HG03521 (cell line): ENCODE measurements around the gene SOX5.

Experiments
- ATAC-seq: cut with Tn5 transposase; IDR thresholded peaks from one replicate; pipeline ENCODE4 v1.9.1; 2021; ENCODE audit warnings: mild to moderate bottlenecking, moderate library complexity; ENCODE audit not compliant: unreplicated experiment

SOX5 gene

DNA sequence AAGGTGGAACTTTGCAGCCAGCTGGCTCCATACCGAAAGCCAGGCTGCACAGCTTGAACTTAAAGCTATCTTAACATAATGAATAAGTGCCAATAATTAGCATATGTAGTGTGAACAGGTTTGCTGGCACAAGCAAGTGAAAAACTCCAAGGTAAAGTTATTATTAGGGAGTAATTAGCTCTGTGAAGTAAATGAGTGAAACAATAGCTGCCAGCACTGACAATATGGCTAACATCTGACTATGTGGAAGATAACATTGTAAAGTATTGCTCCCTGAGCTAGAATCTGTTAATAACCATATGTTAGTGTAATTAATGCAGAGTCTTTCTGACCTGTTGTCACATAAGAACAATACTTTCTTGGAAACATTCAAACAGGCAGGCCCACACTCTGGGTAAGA lies 246.4 kb downstream of the SOX5 start:
- ATAC-seq = no peak

DNA sequence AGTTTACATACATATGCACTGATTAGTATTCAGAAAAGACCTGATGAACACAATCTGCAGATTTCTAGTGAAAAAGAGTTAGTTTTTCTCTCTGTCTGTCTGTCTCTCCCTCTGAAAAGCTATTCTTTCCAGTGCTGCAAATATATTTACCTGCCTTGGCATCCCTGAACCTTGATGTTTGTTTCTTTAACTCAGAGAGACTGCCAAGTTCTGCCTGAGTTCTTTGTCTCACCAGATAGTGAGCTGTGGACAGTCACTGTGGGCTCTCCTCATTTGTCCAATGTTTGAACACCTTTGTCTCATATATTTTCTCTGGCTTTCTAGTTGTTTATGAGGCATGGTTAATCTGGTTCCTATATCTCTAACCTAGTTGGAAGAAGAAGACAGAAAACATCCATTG lies 250.4 kb downstream of the SOX5 start:
- no peak for ATAC-seq

DNA sequence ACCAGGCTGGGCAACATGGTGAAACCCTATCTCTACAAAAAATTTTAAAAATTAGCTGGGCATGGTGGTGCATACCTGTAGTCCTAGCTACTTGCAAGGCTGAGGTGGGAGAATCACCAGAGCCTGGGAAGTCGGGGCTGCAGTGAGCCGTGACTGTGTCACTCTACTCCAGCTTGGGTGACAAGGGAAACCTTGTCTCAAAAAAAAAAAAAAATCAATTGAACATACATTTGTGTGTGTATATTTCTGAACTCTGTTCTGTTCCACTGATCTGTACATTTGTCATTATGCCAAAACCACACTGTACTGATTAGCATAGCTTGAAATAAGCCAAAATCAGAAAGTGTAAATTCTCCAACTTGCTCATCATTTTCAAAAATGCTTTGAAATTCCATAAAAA lies 254.6 kb downstream of the SOX5 start:
- no peak for ATAC-seq

DNA sequence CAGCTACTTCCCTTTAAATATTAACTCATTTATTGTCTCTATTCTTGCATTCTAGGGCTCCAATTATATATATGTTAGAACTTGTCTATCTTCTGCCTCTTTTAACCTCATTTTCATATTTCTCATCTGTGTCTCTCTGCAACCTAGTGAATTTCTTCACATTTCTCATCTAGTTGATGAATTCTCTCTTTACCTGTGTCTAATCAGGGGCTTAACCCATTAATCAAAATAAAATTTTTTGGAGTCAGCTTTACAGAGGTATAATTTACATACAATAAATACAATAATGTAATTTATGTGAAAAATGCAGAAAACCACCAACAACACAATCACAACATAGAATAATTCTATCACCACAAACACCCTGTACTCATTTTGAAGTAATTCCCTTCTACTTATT lies 255.2 kb downstream of the SOX5 start:
- no peak for ATAC-seq

DNA sequence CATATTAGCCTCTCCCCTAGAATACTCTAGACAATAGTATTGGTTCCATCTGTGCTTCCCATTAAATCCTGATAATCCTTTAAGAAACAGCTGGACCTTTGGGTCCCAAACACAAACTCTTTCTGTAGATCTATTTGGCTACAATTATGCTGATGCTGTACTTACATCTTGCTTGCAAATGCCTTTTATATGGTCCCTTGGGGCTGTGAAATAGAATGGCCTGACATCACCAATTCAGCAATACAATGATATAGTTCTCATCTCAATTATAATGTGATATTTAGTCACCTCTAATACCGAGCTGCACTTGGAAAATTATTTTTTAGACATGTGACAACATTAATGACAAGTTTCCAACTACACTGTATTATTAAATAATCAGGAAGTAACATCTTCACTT lies 261.5 kb downstream of the SOX5 start:
- ATAC-seq = no peak

DNA sequence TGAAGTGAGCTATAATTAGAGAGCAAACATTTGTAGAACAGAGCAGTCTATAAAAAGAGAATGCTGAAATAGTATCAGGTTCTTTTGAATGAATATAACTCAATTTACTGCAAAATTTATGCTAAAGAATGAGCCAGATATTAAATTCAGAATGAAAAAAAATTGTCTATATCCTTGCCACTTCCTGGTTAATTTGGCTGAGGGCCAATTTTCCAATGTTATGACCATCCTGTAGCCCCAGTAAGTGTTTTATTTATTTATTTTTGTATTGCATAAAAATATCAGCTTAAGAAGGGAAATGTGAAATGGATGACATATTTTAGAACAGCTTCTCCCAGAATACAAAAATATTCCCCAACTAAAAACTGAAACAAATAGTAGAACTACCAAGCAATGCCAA lies 263.4 kb downstream of the SOX5 start:
- ATAC-seq = no peak

DNA sequence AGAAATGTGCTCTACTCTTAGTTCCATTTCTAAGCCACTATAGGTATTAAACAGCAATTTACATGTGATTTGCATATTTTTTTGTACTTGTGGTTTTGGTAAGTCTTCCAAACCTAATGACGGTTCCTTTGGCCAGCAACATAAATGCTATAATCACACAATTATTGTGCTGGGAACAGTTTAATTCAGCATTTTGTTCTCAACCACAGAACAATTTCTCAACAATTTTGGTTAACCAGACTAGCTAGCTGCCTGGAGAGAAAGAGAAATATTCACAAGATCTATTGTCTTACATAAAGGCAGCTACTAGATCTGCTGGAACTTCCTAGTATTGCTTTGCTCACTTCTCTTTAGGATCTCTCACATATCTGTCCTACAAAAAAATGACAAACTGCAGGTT lies 265.3 kb downstream of the SOX5 start:
- ATAC-seq = no peak

DNA sequence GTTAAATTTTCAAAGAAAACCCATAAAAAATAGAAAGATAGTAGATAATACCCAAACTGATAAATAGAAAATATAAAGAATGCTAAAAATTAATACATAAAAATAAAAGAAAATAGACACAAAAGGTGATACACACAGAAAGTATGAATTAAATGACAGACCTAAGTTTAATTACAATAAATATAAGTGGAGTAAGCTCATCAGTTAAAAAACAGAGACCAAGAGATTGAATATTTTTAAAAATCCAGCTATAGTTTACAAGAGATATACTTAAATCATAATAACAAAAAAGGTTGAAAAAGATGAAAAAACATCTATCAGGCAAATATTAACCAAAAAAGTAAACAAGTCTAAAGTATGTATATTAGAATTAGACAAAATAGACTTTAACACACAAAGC lies 268.2 kb downstream of the SOX5 start:
- ATAC-seq = no peak

DNA sequence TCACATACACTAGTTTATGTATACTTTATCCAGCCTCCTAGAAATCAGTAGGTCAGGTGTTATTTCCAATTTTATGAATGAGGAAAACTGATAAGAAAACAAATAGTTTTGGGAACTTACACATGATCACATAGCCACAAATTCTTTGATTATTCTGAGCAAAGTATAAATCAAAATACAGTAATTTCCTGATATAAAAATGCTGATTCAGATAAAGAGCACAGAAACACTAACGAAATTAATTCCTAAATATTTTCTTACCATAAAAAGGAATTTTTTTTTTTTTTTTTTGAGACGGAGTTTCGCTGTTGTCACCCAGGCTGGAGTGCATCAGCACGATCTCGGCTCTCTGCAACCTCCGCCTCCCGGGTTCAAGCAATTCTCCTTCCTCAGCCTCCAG lies 275.4 kb downstream of the SOX5 start:
- ATAC-seq = no peak

DNA sequence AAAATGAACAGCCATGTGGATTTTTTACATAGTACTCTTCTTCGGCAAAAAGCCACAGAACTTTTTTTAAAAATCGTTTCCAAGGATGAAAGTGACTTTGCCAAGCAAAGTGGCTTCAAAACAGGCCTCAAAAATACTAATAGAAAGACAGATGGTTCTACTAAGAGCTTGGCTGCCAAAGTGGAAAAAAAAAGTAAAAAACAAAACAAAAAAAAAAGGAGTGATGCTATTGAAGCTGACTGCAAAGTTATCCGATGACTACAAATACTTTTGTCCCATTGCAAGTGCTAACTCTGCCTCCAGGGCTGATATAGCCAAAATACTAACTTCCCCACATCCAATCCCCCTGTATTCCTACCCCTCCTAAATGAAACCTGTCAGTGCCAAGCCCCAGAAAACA lies 277.6 kb downstream of the SOX5 start:
- no peak for ATAC-seq

DNA sequence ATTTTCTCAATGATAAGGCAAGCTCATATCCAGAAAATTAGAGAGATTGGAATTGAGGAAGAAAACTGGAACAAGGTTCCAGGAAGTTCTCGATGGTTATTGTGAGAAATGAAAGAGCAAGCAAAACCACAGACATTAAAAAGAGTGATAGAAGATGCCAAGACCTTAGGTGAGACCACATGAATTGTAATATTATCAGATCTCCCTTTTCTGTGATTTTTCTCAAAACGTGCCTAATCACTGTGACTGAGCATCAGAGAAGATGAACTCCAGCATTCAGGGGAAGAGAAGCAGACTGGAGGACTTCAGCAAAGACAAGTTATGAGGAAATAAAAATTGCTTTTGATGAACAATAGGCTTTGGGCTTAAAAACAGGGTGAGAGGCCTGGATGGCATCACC lies 278.8 kb downstream of the SOX5 start:
- ATAC-seq = no peak

DNA sequence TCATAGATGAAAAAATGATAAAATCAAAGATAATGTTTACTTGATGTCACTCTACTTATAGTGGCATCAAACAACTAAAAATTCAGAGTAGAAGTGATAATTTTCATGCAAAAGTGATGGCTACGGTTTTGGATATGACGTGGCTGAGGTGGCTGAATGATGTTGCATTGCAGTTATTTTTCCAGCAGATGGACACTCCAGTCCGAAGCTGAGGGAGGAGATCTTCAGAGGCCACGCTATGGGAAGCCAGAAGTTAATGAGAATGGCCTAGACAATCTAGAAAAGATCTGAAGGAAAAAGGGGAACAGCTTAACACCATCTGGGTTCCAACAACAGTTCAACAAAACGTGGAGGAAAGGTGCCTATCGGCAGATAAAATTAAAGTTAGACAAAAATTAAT lies 279.8 kb downstream of the SOX5 start:
- ATAC-seq = no peak

DNA sequence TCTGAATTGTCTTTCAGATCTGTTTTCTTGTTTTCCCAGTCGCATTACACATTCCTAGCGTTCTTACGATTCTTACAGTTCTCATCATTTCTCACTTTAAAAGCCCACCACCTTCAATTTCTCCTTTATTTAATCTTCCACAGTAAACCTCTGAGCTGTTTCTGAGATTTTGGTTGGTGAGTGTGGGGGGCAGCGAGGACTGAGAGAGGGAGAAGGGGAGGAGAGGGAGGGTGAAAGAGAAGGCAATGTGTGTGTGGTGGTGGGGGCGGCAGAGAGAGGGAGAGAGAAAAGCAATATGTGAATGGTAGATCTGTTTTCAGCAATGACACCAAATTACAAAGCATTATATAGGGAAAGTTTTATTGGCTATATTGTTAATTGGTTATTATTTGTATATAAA lies 282.6 kb downstream of the SOX5 start:
- ATAC-seq = no peak

DNA sequence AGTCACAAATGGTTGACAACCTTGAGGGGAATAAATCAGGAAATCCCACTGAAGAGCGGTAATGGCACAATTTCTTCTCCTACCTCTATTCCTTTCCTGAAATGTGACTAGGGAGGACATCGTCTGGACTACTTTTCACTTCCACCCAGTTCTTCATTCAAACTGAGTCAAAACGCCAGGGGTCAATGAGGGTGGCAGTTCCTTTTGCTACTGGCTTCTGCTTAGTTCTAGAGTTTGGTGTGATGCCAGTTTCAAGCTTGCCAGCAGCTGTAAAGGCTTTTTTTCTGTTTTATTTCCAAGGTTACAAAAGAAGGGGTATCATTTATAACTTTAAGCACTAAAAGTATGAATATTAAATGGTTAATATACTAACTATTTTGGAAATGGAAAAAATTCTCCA lies 286.5 kb downstream of the SOX5 start:
- no peak for ATAC-seq

DNA sequence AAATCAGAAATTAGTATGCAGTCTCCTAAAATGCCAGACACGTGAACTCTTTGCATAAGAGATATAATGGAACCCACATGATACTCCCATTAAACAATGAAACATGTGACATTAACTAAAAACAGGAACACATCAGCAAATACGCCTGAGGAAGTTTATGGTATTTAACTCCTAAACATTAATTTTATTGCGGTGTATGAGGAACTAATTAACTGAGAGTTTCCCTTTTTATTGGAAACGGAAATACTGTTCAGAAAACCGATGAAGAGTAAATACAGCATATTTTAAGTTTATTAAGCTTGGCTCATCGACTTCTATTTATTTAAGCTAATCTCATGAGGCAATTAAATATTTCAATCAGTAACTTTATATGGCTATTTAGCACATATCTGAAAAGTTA lies 290.3 kb downstream of the SOX5 start:
- ATAC-seq = no peak

DNA sequence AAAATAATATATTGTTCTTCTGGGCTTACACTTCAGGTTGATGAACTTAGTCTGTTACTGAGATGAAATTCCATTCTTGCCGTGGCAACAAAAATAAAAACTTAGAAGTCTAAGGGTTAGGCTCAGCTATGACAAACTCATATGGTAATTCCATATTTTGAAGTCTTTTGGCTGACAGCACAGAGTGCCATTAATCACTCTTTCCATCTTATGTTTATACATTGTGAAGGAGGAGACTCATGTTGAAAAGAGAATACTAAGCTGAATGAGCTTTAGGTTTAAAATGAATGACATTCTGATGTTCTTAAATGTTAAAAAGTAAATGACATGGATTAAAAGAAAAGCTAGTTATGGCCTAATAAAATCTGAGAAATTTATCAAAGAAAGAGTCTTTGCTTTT lies 291.9 kb downstream of the SOX5 start:
- no peak for ATAC-seq

DNA sequence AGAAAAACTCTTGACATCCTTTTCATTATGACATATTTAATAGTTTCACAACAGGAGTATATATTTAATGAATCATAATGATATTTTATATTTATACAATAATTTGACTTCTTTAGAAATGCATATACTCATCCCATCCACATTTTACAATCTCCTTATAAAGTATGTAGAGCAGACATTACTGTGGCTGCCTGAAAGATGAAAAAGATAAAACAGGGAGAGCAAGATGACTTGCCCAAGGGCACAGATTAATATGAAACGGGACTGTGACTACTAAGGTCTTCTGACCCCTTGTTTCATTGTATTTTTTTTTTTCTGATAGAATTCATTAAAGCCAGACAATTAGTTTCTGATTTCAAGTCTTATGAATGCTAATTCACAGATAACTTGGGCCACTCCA lies 293.6 kb downstream of the SOX5 start:
- no peak for ATAC-seq

DNA sequence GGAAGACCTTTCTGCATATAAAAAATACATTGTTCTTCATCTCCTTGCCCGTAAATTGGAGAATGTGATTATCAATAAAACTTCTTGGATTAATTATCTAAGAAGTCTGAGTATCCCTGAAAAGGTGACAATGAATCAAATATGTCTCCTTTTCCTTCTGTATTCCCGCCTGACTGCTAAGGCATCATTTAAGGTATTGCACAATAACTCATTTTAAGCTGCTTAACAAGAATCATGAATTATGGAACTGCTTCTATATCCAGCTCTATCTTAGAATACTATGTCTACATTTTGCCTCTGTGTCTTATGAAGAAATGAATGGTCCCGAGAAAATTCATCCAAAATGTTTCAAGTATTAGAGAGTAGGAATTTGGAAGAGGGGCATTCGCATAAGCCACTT lies 294.4 kb downstream of the SOX5 start:
- ATAC-seq = no peak

DNA sequence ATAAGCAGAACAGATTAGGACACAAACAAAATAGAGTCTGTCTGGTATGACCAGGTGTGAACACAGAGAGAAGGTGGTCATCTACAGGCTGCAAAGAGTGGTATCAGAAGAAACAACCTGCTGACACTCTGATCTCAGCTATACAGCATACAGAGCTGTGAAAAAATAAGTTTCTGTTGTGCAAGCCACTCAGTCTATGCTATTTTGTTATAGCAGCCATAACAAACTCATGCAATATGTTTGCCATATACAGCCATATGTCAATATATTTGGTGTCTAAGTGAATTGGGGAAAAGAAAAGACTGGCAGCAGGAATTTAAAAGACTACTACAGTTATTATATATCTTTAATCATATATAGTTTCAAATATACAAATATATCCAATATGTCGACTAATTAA lies 300.9 kb downstream of the SOX5 start:
- ATAC-seq = no peak

DNA sequence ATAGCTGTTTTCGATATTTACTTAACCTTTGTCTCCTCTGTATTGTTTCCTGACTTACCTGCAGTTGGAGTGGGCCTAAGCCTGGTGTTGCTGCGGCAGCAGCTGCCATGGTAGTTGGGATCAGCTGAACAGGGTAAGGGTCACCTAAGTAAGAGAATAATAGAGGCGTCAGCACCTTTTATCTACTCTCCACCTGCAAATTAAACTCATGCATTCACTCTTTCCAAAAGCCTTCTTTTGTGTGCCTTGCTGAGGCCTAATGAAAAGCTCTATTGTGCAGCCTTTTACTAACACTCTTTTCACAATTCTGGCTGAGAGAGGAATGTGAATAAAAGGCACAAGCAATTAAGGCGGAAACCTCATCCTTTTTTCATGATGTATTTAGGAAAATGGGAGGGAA lies 308.7 kb downstream of the SOX5 start:
- ATAC-seq = no peak

DNA sequence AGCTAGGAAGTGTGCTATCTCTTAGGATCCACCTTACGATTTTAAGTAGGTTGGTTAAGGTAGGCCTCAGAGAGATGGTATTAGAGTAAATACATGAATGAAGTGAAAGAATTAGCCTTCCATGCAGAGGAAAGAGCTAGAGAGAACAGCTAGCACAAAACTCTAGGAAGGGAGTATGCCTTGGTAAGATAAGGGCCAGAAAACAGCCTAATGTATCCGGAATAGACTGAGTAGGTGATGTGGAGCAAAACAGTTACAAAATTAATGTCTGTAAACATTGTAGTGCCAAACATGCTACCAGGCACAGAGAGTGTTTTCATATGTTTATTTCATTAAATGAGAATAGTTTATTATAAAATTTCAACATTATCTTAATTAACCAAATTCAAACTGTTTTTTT lies 315.1 kb downstream of the SOX5 start:
- no peak for ATAC-seq

DNA sequence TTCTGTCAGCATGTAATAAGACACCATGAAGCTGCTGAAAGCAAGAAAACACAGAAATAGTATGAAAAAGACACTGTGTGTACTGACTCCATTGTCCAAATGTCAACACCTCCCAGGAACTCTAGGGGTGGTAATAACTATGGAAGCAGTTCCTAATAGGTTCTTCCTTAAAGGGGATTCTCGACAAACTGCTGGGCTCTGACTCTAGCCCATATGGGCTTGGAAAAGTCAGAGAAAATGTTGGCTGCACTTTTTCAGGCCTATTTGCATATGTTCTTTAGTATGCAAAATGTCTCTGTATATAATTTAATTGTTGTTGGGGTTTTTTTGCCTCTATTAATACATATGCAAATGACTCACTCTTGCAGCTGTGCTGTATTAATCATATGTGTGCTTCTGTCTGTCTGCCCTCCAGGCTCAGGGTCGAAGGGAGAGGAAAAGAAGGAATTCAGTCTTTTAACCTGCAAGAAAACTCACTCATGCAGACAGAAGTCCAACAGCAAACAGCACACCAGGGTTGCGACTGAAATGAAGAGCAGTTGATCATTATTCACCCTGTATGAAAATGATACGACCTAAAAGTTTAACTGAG lies 317.6 kb downstream of the SOX5 start:
- ATAC-seq = no peak

DNA sequence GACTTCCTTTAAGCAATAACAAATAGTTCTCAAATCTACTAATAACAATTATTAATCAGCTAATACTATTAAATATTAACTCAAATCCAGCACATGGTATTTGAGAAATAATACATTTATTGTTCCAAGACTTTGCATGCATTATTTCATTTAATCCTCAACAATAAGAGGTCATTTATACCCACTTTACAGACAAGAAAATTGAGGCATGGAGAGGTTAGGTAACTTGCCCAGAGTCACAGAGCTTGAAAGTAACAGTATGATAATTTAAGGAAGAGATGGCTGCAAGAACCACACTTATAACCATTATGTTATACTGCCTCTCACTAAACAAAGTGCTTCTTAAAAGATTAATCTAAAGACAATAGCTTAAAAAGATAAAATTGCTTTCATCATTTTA lies 318.9 kb downstream of the SOX5 start:
- ATAC-seq = no peak

DNA sequence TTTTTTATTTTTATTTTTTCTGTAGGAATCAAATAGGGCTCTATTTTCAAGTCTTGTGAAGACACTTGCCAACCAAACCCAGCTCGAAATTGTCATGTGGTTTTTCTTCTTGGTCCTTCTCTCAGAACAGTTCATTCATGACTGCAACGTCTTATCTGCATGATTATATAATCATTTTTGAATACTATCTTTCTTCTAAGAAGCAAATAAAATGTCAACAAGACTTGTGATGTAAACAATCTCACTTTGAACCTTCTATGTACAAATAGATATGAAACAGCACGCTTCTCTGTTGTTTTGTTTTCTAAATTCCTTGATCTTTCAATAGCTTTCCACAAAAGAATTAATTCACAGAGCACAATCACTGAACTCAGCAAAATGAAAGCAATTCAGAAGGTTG lies 320.7 kb downstream of the SOX5 start:
- no peak for ATAC-seq
